ENCODE results near the gene CIB4.

CIB4 gene

GRCh38 chr2:26605195-26605998 is 35.8 kb downstream of the CIB4 start:
- peak; percentile 88 for TF ChIP-seq CTCF (IDR thresholded peaks at IDR 0.05; ENCODE audit: control insufficient read depth, insufficient read depth, low read depth, low read length, missing control alignments)
- no peak overlapping the region for H3K4me3 ChIP-seq (ENCODE audit: control insufficient read depth, low read depth, low read length)
- peak; percentile 8 for DNase-seq (ENCODE audit: low read depth)

- no peak overlapping the region for H3K4me3 ChIP-seq (ENCODE audit: control insufficient read depth, low read depth, low read length)
- DNase-seq (ENCODE audit: low read depth), result no peak
- no peak for TF ChIP-seq CTCF (IDR thresholded peaks at IDR 0.05; ENCODE audit: control insufficient read depth, insufficient read depth, low read depth, low read length, missing control alignments)
Measured at GRCh38 chr2:26602575-26602974, 38.6 kb downstream of the CIB4 start.

- DNase-seq (ENCODE audit: low read depth), result no peak
- H3K4me3 ChIP-seq (ENCODE audit: control insufficient read depth, low read depth, low read length), result no peak overlapping the region
- TF ChIP-seq CTCF (IDR thresholded peaks at IDR 0.05; ENCODE audit: control insufficient read depth, insufficient read depth, low read depth, low read length, missing control alignments), result no peak
Measured at GRCh38 chr2:26599387-26599786, 41.8 kb downstream of the CIB4 start.

- no peak overlapping the region for H3K4me3 ChIP-seq (ENCODE audit: control insufficient read depth, low read depth, low read length)
- DNase-seq (ENCODE audit: low read depth), result no peak
- TF ChIP-seq CTCF (IDR thresholded peaks at IDR 0.05; ENCODE audit: control insufficient read depth, insufficient read depth, low read depth, low read length, missing control alignments), result no peak
Measured at GRCh38 chr2:26598996-26599373, 42.2 kb downstream of the CIB4 start.

DNA sequence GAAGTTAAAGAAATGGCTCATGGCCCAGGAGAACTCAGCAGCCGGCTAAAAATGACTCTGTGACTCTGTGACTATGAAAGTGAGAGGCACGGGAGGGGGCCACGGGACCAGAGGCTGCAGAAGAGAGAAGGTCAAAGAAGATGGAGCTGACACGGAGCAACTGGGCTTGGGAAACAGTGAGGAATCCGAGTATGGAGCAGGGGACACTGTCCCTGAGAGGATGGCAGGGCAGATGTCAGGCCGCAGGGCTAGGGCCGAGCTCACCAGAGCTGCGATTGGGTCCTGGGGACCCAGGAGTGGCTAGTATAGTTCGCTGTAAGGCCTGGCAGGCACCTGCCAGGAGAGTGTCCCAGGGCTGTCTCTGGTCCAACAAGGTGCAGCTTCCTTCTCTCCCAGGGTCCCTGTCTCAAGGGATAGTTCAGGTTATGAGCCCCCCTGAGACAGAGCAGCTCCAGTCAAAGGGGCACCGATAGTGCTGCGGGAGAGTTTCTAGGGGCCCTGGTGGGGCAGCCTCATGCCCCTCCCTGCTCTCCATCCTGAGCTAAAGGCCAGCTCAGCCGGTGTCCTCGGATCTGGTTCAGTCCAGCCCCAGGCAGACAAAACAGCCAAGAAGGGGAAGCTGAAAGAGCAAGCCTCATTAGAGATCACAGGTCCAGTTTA is 42.7 kb downstream of the CIB4 start:
- no peak overlapping the region for H3K4me3 ChIP-seq (ENCODE audit: control insufficient read depth, low read depth, low read length)
- TF ChIP-seq CTCF (IDR thresholded peaks at IDR 0.05; ENCODE audit: control insufficient read depth, insufficient read depth, low read depth, low read length, missing control alignments), result no peak
- no peak for DNase-seq (ENCODE audit: low read depth)

DNA sequence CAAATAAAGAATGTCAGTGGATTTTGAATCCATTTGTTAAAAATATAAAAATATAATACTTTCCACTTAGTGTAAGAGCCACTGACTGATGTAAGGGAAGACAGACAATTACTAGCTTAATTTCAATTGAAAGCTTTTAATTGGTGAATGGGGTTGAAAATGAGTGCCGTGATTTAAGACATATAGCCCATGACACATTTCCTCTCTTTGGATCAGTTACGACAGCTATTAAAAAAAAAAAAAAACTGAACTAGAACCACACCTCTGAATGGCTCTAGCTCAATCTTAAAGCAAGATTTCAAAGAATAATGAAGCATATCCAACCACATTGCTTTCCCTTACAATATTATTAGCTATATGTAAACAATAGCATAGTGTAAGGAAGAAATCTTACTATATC is 44.0 kb downstream of the CIB4 start:
- no peak for DNase-seq (ENCODE audit: low read depth)
- no peak overlapping the region for H3K4me3 ChIP-seq (ENCODE audit: control insufficient read depth, low read depth, low read length)
- TF ChIP-seq CTCF (IDR thresholded peaks at IDR 0.05; ENCODE audit: control insufficient read depth, insufficient read depth, low read depth, low read length, missing control alignments), result no peak
